Stimulated activated CD8-positive, alpha-beta memory T cell treated with anti-CD3 and anti-CD28 coated beads, Interleukin-2, amount 100 ng/mL, for 48 hours (primary cell): ENCODE data around the gene ERC2.
"Not testable (repeated sequence)": the region's sequence is repeated elsewhere in the genome, so short reads cannot be mapped to it uniquely, and the experiment has no call there.

Experiments used
- DNase-seq, 2 donors: peaks; one replicate each; pipeline ENCODE4 v3.0.0-alpha.2; 2020; ENCODE audit warnings: low read depth in 2 of 2

The ERC2 gene

DNA sequence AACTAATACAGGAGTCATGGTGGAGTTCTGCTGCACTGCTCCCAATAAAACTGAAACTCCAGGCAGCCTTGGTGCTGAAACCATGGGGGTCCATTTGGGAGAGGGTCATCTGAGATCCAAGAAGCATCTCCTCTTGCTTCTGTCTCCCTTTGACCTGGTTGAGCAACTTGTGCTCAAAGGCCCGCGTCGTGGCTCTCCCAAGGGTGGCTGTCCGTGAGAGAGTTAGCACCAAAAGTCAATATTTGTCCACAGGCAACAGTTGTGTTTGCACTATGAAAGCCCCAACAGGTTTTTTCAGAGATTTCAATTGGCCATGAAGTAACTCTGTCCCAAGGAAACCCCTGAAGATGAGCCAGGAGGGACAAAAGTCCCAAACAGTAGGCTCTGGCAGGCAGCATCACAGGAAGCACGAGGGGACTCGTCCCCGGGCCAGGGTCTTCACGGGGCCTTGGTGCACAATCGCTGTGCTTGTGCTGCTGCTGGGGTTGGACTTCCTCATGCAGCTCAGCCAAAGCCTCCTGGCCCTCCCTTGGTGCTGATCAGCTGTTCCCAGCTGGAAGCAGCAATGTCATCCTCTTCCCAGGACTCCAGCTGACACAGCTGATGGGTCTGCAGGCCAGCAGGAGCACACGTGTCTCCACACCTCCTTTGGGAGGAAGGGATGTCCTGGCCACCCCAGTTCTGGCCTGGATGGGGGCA is 941.8 kb downstream of the ERC2 start:
- no peak for DNase-seq

DNA sequence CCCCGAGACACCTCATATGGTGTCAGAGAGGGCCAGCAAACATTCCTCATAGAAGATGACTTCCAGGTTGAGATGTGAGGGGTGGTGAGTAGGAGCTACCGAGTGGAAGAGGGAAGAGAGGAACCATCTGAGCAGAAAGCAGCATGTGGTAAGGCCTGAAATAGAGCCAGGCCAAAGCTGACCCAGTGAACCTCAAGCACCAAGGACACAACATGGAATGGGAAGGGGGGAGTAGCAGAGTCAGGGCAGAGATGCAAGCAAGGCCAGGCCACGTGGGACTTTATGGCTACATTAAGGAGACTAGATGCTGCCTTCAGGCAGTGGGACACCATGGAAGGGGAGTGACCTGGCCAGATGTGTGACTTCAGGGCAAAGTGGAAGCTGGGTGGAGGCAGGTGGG is 942.8 kb downstream of the ERC2 start:
- DNase-seq, result no peak

DNA sequence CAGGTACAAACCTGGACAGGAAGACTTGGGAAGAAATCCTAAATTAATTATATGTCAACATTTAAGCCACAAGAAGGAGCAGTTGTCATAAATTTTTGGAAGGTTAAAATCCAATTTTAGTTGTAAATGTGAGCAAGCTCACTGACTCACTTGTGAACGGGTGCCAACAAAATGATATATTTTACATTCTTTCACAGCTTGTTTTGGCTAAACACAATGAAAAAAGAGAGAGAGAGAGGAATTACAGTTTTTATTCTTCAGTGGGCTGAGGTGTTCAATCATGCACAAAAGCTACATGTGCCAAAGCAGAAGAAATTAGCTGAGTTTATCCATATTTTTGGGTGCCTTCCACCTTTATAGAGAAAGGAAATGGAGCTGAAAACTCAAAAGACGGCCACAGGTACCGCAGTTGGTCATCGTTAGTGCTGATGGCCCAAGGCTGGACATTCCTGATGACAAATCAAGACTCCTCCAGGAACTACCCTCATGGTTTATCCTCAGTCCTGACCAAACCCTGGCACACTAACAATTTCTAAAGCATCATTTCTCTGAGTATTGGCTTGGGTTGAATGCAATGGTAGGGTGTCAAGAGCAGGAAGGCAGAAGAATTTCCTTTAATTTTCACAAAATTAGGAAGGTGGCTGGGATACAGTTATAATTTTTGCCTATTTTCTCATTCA is 943.6 kb downstream of the ERC2 start:
- no peak for DNase-seq

DNA sequence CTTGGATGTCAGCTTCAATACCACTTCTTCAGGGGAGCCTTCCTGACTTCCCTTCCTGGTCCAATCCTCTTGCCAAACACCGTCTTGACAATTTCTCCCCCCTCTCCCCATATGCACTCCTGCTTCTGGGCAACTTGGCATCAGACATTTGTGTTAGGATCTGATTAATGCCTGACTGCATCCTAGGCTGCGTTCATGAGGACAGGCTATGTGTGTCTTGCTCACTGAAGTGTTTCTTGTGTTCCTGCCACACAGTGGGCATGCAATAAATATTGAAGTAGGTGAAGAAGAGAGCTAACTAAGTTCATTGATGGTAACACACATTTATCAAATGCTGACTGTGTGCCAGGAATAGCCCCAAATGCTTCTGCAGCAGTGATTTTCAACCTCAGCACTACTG is 944.8 kb downstream of the ERC2 start:
- DNase-seq, result no peak

DNA sequence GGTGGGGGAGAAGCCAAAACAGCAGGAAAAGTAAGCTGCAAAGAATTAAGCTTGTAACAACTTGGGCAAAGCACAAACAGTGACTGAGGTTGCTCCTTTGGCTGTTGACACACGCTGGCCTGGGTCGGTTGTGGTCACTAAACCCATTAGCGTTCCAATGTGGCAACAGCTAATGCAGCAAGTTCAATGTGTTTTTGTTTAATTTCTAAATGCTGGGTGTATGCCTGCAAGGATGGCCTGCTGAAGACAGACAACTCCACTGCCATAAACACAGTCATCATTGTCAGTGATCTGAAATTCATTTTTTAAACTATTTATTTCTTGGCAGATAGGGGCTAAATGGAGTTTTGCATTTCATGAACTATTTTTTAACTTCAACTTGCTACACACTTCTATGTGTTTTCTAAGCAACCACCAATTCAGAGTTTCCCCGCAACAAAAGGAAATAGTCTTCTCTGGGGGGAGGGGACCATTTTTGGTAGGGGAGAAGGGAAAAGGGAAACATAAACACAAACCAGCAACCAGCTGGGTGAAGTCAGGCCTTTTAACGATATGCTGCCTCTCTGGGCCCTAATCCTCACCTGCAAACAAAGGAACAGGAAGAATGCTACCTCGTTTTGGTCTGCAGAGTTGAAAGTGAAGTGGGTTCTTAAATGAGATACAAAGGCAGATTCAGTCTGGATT is 946.4 kb downstream of the ERC2 start:
- no peak for DNase-seq

DNA sequence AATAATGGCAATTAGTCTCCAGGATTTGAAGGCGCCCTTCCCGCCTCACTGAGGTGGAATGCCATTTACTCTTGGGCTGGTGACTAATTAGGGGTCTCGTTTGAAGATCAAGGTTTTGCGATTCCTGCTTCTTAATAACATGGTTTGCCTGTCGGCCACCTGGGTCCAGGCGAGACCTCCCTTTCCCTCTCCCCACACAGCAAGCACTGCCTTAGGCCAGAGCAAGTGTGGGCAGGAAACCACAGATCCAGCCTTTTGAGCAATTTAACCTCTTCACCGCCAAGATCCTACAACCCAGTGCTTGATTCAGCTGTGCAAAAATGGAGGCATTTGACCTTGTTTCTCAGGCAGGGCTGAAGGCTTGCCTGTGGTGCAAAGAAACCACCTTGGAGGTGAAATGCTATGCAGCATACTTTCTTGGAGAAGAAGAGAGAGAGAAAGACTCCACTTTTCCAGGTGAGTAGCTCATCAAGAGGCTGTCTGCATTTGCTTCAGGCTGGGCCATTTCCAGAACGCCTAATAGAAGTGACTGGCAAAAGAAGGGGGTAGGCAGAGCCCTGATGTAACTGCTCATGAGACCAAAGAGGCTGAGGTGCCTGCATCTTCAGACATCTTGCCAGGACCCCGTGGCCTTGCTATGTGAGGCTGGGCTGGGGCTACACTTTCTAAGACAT is 947.1 kb downstream of the ERC2 start:
- no peak for DNase-seq

DNA sequence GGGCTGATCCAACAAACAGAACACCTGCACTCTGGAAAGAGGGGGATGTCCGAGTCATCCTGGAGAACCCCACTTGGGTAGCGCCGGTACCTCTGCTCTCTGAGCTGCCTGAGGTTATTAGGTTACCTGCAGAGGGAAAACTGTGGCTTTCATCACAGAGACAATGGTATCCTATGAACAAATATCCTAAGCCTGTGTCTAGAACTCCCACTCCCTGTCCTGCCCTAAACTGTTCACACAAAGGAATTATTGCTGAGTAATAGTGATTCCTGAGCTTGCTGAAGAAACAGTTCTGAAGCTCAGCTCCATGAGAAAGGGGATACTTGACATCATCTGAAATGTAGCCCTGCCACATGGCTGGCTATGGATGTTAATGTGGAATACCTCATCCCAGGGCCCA is 949.2 kb downstream of the ERC2 start:
- DNase-seq, result no peak

DNA sequence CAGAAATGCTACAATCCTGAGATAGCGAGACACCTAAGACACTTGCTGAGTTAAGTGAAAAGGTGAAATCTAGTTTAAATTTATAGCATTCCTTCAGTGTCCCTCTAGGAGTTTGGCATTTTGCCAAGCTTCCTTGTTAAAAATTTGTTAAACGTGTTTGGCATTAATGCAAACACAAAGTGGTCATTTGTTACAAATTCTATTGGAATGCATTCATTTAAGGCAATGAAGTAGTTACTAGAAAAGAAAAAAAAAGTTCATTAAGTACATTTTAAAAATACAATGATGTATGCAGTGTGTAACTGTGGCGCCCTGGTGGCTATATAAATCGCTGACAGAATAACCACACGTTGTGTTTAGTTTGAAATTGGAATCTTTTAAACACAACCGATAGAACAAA is 949.8 kb downstream of the ERC2 start:
- DNase-seq, result no peak

DNA sequence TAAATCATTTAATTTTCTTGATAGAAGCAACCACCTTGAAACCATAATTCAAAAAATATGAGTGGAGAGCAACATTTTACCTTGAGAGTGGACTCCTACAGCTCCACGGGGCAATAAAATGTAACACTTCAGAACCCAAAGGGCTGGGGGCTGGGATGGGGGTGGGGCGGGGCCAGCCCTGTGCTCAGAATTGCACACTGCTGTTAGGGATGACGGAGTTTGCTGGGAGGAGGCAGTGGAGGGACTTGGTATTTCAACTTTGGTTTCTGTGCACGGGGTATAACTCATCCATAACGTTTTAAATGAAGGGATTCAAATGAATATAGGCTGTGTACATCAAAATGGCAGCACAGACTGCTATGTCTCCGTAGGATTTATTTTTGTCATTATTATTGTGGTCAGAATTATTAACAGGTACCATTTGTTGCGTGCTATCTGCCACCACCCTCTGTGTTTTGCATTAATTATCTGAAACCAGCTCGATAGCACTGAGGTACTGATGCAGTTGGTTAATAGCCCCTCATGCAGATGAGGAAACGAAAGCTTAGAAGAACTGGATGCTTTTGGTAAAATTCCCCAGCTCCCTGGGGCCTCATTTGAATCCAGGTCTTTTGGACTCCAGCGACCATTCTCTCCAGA is 951.8 kb downstream of the ERC2 start:
- no peak for DNase-seq

DNA sequence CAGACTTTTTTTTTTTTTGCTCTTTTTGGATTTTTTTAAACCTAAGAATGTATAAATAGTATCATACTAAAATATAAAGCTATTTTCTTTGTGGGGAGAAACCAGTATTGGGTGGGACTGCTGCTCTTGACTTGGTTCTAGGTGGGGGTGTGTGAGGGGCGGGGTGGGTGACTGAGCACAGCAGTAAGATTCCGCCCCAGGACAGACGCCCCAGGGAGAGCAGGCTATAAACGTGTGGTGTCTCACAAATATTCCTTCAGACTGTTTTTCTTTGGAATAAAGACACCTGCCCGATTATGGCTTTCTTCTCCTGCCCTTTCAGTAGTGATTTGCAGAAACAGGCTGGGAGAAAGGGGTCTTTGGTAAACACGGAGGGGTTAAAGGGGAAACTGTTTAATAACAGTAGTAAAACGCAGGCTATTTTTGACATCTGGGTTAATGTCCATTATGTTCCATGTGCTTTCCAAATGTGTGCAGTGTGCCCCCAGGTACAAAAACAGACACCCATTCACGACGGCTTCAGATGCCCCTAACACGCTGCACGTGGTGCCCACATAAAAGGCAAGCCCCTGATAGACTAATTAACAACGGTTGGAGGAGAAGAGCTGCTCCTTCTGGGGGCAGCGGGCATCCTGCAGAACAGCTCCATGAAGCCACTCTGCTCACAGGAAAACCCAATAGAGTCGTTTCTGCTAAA is 952.6 kb downstream of the ERC2 start:
- no peak for DNase-seq

DNA sequence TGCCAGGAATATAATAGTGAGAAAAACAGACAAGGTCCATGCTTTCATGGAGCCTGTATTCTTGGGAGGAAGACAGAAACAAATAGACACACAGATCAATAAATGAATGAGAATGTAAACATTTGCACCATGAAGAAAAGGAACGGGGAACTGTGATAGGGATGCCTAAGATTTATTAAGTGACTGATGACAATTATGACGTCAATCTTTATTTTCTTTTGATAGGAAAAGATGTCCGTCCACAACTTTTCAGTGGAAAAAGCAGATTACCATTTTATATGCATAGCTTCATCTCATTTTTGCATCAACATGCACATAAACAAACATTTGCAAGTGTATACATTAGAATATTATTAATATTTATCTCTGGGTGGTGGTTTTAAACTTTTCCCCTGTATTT is 953.3 kb downstream of the ERC2 start:
- no peak for DNase-seq

DNA sequence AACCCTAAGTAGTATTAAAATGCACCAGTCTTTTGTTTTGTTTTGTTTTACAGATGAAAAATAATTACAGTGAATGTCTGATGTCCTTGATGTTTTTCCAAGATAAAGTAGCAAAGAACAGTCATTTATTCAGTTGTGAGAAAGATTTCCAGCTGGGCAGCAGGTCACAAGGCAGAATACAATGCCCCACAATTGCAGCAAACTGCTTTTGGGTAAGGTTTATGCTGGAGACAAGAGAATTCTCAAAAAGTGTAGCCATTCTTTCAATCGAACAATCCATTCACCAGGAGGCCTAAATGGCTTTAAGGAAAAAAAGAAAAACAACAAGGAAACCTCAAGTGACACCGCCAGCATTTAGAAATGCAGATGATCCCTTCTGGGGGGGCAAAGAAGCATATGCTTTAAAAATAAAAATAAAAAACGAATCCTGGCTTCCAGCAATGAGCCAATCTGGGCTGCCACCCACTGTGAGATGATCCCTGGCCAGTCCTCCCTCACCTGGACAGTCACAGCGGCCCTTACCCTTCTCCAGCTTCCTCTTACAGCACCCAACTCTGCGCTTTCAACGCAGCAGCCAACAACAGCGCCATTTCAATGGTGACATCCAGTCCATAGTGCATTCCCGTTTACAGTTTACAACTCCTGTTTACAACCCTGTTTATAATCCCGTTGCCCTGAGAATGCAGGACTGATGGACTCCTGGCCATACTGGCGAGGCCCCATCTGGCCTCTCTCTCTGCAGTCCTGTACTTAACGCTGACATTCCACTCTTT is 955.5 kb downstream of the ERC2 start:
- DNase-seq, result no peak

DNA sequence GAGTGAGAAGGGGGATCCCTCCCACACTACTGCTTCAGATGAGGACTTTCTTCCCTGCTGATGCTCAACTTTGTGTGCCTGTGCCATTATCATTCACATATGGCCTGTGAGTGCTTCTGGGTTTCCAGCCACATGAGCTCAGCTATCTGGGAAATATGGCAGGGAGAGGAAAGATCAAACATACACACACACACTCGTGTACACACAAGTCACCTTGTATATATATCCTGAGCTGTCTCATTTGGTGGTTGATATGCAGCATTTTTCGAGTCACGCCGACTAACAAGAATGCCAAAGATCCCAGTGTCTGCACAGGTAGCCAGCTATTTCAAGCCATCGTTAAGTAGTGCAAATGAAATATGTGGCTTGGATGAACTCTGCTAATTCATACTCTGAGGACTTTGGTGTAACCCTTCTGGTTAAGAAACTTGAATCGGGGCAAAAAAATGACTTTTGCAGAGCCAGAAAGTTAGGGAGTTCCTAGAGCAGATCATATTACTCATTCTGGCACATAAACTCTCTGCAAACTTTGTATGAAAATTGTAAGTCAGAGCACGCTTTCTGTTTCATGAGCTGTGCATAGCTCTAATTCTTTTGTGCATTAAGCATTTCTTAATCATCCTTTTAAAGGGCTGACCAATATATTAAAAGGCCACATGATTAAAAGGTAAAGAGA is 956.2 kb downstream of the ERC2 start:
- DNase-seq, result no peak

DNA sequence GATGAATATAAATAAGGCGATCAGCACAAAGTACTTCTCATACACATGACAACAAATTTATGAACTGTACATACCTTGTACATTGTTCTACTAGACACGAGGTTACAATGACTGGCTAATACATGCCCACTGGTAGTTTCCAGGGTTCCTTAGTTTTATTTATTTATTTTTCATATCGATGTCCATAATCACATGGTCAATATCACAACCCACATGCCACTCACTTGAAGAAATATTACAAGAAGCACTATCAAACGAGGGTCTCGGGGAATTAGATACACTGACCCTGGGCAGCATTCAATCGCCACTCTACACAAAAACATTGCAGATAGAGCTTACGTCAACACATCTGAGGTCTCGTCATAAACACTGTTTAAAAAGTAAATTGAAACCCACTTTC is 959.9 kb downstream of the ERC2 start:
- no peak for DNase-seq

DNA sequence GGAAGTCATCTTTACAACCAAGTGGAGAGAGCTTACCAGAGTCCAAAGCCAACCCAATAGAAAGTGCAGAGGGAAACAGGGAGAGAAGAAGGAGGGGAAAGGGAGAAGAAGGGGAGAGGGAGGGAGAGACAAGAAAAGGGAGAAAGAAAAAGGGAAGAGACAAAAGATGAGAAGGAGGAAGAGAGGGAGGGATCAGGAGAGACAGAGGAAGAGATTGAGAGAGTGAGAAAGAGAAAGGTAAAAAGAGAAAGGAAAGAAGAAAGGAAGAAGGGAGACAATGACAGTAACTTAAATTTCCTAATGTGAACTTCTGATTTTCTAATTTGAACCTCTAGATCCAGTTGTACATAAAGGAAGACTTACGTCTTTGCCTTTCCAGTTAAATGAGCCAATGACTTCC is 960.5 kb downstream of the ERC2 start:
- DNase-seq, result no peak

DNA sequence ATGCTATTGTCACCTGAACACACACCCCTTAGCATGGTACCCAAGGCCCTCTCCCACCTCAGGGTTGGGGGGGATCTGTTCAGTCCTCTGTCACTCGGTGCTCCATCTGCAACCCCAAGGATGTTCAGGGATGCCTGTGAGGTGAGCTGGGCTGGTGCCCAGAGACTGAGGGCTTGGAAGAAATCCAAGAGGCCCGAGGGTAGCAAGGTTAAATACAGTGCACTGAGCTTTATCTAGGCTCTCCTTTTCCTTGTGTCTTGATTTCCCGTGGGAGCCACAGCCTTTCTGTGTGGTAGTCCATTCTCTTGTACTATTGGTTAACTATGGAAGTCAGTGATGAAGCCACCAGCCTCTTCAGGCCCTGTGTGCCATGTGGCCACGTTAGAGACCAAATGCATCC is 962.5 kb downstream of the ERC2 start:
- no peak for DNase-seq

DNA sequence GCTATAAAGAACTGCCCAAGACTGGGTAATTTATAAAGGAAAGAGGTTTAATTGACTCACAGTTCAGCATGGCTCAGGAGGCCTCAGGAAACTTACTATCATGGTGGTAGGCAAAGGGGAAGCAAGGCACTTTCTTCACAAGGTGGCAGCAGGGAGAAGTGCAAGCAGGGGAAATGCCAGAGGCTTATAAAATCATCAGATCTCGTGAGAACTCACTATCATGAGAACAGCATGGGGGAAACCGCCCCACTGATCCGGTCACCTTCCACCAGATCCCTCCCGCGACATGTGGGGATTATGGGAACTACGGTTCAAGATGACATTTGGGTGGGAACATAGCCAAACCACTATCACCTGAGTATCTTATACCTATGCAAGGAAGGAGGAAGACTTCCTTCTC is 963.2 kb downstream of the ERC2 start:
- not testable (repeated sequence) for DNase-seq

DNA sequence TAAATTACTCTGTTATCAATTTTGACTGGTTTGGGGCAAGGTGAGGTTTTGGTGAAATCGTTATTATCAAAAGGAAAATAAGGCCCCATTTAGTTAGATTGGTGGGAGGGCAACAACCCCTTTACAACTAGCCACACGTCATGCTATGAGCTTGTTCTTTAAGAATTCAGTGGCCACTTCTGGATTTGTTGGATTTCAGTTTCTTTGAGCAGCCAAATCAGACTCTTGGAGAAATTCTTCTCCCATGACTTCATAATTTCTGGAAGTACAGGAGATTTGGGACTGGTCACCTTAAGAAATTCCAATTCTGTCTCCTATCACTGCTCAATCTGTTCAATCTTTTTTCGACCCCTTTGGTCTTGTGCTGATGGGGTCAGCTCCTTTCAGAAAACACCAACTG is 966.4 kb downstream of the ERC2 start:
- no peak for DNase-seq

DNA sequence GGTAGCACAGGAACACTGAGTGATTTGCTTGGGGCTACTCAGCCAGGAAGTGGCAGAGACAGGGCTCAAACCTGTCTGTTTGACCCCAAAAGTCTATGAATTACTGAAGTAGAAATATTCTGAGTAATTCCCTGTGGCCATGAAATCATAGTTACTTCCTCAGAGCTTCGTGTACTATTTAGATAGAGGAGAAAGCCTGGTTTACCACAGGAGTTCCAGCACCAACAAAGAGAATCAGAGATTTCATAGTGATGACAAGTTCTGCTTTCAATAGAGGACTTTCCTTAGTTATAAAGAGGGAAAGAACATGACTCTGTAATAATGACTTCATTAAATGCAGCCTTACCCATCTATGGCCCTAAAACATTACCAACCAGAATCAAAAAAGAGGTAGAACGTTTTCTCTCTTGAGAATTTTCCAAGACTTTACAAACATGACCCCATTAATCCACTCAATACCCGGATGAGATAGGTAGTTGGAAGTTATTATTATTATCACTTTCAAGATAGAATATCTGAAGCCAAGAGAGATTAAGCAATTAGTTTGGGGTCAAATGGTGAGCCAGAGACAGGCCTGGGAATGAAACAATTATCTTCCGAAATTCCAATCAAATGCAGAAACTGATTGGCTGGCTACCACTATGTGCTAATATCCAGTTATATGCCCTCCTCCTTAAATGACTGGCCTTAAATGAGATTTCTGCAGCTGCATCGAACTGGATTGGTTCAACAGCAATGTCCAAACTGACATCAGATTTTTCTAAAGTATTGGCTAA is 967.5 kb downstream of the ERC2 start:
- DNase-seq, result no peak
